HepG2 (cell line): ENCODE results near the gene TEX50.

Experiments
- BHLHE40 ChIP-seq: IDR thresholded peaks from 2 replicates; pipeline ENCODE4 v1.6.1; 2011; ENCODE audit warnings: low read length, improper control_type of control experiment
- EP300 ChIP-seq, 3 experiments: sonication (generic) in 1 of 3; formaldehyde crosslinking in 1 of 3; IDR thresholded peaks; 2 replicates each; pipeline versions ENCODE4 v1.5.1 to v1.6.1; 2011 to 2020; ENCODE audit warnings: low read depth in 2 of 3, low read length in 2 of 3, borderline replicate concordance in 1 of 3, improper control_type of control experiment in 1 of 3, mild to moderate bottlenecking in 1 of 3, missing genetic modification reagents in 1 of 3, moderate library complexity in 1 of 3
- FOSL2 ChIP-seq: sonication (generic); formaldehyde crosslinking; IDR thresholded peaks from 2 replicates; pipeline ENCODE4 v1.4.0; 2020; ENCODE audit warnings: missing genetic modification reagents
- KDM5A ChIP-seq: fragments of 200-600 bp; sonication (generic); IDR thresholded peaks from 2 replicates; pipeline ENCODE4 v1.7.0; 2018; ENCODE audit warnings: antibody characterized with exemption, mild to moderate bottlenecking, low read length, borderline replicate concordance
- LBX2 ChIP-seq: sonication (generic); formaldehyde crosslinking; IDR thresholded peaks from 2 replicates; pipeline ENCODE4 v1.5.0; 2020; ENCODE audit warnings: missing genetic modification reagents, mild to moderate bottlenecking, borderline replicate concordance
- PBX3 ChIP-seq: sonication (generic); formaldehyde crosslinking; IDR thresholded peaks from 2 replicates; pipeline ENCODE4 v1.8.1; 2023; ENCODE audit warnings: missing genetic modification reagents, inconsistent platforms, borderline replicate concordance
- SIN3A ChIP-seq: IDR thresholded peaks from 2 replicates; pipeline ENCODE4 v1.6.1; 2011; ENCODE audit warnings: low read depth, mild to moderate bottlenecking, control low read depth, low read length, borderline replicate concordance
- ZNF737 ChIP-seq: sonication (generic); formaldehyde crosslinking; IDR thresholded peaks from 2 replicates; pipeline ENCODE4 v1.5.0; 2020; ENCODE audit warnings: missing genetic modification reagents, mild to moderate bottlenecking, borderline replicate concordance

GRCh38 chr1:173682184-173682583 lies 47.0 kb downstream of the TEX50 start:
- no peak for TF ChIP-seq LBX2 (CRISPR knock-in tag)
- no peak for TF ChIP-seq EP300 (IDR thresholded peaks at IDR 0.05; ENCODE audit: low read depth in 2 of 2, low read length in 2 of 2)
- no peak for TF ChIP-seq EP300 (CRISPR knock-in tag; IDR thresholded peaks at IDR 0.05; ENCODE audit: borderline replicate concordance)
- no peak for TF ChIP-seq KDM5A
- no peak for TF ChIP-seq BHLHE40
- no peak for TF ChIP-seq SIN3A
- TF ChIP-seq PBX3 (CRISPR knock-in tag) = no peak
- TF ChIP-seq ZNF737 (CRISPR knock-in tag) = no peak
- TF ChIP-seq FOSL2 (CRISPR knock-in tag) = no peak
